Measurements from ENCODE around the gene SETD5.

Gene SETD5

DNA sequence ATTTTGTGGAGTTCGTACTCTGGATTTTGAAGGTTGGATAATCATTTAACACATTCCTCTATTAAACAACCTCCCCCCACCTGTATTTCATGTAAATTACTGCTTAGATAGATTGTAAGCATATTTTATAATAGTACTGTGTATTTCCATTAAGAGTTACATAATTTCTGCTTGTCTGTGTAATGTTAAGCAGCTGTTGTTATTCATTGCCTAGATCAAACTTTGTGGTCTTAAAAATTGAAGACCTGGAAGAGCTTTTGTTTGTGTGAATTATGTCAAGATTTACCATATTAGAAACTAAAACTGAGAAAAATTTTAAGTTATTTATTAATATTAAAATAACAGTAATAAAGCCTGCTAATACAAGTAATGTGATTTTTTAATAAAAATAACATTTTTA, 11.1 kb downstream of the SETD5 start:
- DNase-seq (ENCODE audit: low read depth), result no peak

DNA sequence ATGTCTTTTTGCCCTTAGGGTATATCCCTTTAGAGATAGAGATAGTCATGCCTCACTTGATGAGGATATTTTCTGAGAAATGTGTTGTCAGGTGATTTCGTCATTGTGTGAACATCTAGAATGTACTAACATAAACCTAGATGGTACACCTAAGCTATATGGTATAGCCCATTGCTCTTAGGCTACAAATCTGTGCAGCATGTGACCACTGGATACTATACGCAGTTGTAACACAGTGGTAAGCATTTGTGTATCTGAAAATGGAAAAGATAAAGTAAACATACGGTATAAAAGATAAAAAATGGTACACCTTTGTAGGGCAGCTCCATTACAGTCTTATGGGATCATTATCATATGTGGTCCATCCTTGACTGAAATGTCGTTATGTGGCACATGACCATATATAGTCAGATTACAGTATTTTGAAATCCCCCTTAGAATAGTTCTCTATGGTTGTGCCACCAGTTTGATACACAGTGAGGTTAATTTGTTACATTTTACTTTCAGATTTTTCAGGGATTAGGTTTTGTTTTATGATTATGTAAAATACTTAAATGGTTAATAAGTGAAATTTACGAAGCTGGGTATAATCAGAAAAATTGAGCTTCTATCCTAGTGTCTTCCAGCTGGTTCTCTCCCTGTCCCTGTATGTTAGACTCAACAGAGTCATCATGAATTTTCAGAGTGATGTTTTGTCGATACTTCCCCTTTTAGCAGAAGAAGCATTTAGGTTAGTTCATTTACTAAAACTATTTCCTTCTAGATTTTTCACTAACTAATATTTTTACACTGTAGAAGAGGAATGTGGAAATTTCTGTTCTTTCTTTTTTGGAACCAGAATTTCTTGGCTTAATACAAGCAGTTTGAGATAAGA, 12.8 kb downstream of the SETD5 start:
- no peak for DNase-seq (ENCODE audit: low read depth)

DNA sequence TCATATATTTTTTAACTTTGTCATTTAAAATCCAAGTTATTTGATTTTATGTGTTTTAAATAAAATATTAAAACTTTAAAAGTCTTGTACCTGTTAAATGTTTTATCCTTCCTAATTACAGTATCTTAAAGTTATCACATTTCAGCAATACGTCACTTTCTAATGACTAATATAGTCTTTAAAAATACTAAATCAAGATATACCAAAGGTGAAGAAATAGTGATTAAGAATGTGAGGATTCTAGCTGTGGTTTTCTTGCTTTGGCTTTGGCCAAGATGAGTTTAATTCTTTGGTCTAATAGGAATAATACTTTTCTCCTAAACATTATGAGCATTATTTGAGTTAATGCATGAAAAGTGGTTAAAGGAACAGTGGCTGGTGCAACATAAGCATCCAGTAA, 13.9 kb downstream of the SETD5 start:
- no peak for DNase-seq (ENCODE audit: low read depth)

DNA sequence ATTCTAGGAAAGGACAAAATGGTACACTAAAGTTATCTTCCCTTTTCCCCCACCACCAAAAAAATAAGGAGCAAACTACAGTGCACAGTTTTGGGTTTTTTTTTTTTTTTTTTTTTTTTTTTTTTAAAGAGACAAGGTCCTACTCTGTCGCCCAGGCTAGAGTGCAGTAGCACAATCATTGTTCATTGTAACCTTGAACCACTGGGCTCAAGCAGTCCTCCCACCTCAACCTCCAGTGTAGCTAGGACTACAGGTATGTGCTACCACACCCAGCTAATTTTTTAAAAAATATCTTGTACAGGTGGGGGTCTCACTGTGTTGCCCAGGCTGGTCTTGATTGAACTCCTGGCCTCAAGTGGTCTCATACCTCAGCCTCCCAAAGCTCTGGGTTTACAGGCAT, 14.9 kb downstream of the SETD5 start:
- DNase-seq (ENCODE audit: low read depth), result no peak

DNA sequence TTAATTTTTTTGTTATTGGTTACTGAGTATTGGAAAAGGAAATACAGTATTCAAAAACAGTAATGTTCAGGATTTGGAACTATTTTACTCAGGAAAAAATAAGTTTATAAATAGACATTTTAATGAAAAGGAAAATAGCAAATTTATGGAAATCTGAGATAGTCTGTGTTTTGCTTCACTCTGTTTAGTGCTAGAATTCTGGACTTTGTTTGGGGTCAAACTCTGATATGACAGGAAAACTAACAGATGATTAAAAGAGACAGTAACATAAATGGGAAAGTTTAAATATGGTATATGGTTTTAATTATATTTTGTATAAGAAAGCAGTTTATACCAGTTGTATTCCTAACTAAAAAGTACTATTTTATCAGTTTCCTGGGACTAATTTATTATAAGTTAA, 17.4 kb downstream of the SETD5 start:
- DNase-seq (ENCODE audit: low read depth), result no peak

DNA sequence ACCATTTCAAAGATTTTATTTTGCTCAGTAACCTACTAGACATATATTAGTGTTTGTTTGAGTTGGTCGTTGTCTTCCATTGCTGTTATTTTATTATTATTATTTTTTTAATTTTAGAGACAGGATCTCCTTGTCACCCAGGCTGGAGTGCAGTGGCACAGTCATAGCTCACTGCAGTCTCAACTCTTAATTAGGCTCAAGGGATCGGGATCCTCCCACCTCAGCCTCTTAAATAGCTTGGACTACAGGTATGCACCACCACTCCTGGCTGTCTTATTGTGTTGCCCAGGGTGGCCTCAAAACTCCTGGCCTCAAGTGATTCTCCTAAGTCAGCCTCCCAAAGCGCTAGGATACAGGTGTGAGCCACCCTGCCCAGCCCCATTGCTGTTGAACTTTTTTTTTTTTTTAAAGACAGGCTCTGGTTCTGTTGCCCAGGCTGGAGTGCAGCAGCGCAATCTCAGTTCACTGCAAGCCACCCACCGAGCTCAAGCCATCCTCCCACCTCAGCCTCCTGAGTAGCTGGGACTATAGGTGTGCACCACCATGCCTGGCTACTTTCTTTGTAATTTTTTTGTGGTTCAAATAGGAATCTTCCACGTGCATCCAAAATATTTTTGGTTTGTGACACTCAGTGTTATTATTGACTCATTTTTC, 18.2 kb downstream of the SETD5 start:
- DNase-seq (ENCODE audit: low read depth), result no peak

DNA sequence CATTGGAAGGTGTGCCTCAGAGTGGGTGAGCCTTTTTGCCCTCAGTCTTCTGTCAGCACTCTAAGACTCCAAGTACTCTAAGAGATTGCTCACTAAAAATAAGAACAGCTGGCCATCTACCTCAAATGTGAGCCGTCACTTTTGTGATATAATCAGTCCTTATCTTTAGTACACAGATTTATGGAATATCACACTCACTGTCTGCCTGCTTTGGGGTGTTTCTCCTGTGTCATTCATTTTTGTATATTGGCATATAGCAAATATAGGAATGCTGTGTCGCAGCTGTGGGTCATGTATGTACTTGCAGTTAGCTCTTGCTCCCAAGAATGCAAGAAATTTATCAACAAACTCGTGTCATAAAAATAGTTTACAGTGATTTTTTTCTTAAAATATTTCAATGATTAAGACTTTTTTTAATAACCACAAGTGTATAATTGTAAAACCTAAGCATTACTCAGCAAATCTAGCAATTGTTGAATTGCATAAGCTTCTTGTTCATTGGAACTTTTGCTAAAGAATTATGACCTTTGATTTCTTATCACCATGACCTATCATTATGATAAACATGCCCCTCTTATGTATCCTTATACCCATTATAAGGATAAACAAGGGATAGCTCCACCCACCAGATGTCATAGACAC, 18.8 kb downstream of the SETD5 start:
- DNase-seq (ENCODE audit: low read depth), result no peak

GRCh38 chr3:9420850-9421549, 23.6 kb downstream of the SETD5 start:
- no peak for DNase-seq (ENCODE audit: low read depth)

- DNase-seq (ENCODE audit: low read depth), result peak; percentile 91
Measured at GRCh38 chr3:9422712-9423424, 25.5 kb downstream of the SETD5 start.

- DNase-seq (ENCODE audit: low read depth), result no peak
Measured at GRCh38 chr3:9428411-9428810, 31.0 kb downstream of the SETD5 start.

DNA sequence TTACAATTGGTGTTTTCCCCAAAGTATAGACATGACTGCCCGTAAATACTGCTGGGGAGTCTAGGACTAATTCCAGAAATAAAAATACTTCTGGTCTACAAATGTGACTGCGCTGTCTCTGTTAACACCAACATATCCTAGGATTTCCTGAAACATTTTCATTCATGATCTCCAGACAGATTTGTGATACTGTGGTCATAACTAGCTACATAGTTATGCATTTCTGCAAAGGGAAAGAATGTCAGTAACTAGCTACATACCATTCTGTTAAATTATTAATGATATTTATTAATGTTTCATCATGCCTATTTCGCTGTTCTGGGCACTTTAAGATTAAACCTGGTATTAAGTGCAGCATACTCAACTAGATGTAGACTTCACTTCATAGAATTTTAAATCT, 33.3 kb downstream of the SETD5 start:
- DNase-seq (ENCODE audit: low read depth), result no peak

DNA sequence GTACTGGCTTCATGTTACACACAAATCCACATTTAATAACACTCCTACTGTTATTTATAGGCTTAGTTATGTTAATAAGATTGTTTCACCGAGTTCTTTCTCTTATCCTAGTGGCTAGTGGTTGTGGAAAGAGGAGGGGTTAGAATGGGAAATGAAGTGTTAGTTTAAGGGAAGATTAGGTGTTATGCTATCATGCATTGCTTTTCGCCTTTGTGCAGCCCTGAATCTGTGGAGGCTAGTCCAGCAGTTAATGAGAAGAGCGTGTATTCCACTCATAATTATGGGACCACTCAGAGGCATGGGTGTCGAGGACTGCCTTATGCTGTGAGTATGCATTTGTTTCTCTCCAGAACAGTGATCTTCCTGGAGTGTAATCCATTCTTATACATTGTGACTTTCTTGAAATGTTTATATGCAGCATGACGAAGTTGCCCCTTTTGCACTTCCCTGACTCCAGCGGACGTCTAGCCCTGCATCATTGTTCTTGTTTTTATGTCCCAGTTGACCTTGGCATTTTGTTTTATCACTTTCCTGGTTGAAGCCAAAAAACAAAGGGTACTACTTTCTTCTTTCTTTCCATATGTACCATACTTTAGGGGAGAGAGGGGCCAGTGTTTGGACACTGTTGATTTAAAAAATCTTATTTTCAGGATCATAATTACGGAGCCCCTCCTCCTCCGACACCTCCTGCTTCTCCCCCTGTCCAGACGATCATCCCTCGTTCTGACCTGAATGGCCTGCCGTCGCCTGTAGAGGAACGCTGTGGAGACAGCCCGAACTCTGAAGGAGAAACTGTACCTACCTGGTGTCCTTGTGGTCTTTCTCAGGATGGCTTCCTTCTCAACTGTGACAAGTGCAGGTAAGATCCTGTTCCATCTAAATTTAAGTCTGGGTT, 36.5 kb downstream of the SETD5 start:
- no peak for DNase-seq (ENCODE audit: low read depth)

GRCh38 chr3:9435316-9435715, 37.9 kb downstream of the SETD5 start:
- DNase-seq (ENCODE audit: low read depth), result no peak

DNA sequence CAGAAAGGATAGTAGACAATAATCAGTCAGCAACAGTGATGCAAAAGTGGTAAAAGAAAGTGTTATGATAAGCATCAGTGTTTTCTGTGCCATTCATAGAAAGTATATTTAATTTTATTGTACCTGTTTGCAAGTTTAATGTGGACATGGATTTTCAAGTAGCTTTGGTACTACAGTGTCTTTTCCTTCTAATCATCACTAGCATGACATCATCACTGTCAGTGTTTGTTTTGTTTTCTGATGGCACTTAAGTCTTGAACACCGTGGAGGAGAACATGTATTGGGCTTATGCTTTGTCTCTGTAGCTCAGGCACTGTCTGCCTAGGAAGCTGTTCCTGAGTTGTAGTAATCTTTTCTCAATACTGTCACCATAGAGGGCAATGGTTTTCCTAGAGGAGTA, 41.9 kb downstream of the SETD5 start:
- no peak for DNase-seq (ENCODE audit: low read depth)

DNA sequence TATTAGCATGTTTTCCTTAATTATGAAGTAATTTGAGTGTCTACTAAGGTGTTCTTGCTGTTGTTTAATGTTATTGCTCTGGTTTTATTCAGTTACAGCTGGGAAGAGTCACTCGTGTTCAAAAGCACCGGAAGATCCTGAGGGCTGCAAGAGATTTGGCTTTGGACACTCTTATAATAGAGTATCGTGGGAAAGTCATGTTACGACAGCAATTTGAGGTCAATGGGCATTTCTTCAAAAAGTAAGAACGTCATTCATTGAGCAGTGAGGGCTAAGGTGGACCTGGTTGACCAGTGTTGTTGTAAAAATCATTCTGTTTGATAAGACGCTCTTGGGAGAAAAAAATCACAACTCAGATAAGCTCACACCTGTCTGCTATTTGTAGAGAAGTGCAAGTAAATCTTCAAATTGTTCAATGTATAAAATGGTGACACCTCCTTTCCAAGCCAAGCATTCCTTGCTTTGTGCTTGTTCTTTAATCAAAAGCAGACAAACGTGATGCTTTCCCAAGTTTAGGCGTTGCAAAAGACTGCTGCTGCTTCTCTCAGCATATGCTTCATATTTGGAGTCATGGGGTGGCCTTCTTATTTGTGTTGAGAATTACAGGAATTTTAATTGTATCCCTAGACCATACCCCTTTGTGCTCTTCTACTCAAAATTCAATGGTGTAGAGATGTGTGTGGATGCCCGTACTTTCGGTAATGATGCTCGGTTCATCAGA, 44.2 kb downstream of the SETD5 start:
- DNase-seq (ENCODE audit: low read depth), result no peak

- DNase-seq (ENCODE audit: low read depth), result no peak
Measured at GRCh38 chr3:9448071-9448470, 50.7 kb downstream of the SETD5 start.

GRCh38 chr3:9448643-9449042, 51.2 kb downstream of the SETD5 start:
- DNase-seq (ENCODE audit: low read depth), result no peak

DNA sequence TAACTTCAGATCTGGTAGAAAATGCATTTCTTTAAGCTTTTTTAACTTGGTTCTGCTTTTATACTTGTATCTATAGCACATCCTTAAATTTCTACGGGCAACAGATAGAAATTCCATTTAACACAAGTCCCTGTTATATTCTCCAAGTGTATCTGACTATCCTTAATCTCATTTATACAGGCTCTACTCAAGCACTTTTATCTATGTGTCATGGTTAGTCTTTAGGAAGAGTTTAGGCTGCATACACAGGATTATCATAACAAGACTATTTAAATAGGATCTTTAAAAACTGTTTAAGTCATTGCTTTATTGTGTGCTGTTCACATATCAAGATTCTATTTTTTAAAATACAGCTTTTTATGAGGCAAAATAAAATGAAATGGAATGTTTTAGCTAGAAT, 52.7 kb downstream of the SETD5 start:
- no peak for DNase-seq (ENCODE audit: low read depth)

DNA sequence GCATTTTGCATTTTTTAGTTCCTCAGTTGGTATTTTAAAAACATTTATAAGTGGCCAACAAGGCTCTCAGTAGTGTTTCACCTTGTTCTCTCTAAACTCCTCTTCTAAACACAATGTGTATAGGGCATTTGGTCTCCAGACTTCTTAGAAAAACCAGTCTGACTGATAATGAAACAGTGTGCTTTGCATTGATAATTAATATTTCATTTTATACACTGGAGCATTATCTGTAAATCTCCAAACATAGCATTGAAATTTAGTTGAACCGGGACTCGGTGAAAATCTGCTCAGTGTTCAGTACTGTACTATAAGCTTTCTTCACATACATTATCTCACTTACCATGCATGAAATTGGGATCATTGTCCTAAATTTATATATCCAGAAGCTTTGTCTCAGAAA, 53.6 kb downstream of the SETD5 start:
- no peak for DNase-seq (ENCODE audit: low read depth)

GRCh38 chr3:9452417-9452816, 55.0 kb downstream of the SETD5 start:
- DNase-seq (ENCODE audit: low read depth), result no peak

Data from HS-5 (cell line).